ENCODE measurements around the gene VWA1. TPM values are rescaled to one million over a fixed set of nuclear protein-coding genes. Genes with fewer than 3 reads are reported as not detected.

Gene VWA1
- total and polyA plus RNA-seq, 2 donors from 2014 or later: 103 to 116 TPM

- TF ChIP-seq CTCF (IDR thresholded peaks at IDR 0.05; ENCODE audit: borderline replicate concordance, extremely low read depth, insufficient read depth): no peak
- Histone ChIP-seq H3K27me3 (ENCODE audit: control insufficient read depth, insufficient read depth, low read length) (no peaks in the 10 kb centered on the region), H3K9me3 (ENCODE audit: control insufficient read depth in 2 of 3, insufficient read depth in 1 of 3, low read length in 3 of 3) (no peaks in the 10 kb centered on the region), H3K27ac (ENCODE audit: low read depth in 2 of 2, low read length in 2 of 2) (peak overlapping the region; percentile 86 to 91), H3K4me1 (ENCODE audit: control insufficient read depth in 2 of 3, insufficient read depth in 2 of 3, low read depth in 1 of 3, low read length in 3 of 3) (peaks cover 0 to 50% (median 12%) of the 10 kb centered on the region in 3 donors), H3K4me3 (ENCODE audit: low read length in 3 of 3) (no peak overlapping the region), H3K9ac (ENCODE audit: low read length in 3 of 3) (peak overlapping the region in 1 of 3 donors; percentile 26), H3K36me3 (ENCODE audit: control insufficient read depth in 2 of 3, insufficient read depth in 3 of 3, low read length in 3 of 3) (no peaks in the 10 kb centered on the region)
- no peak for FAIRE-seq
- intact Hi-C loops (cut with DNase I): no loop called here
- peak in 2 of 5 donors; percentile 23 to 91 for DNase-seq
These were observed 1.7 kb upstream of the VWA1 start for GRCh38 chr1:1433804-1434130.

GRCh38 chr1:1434131-1434823 is 1.2 kb upstream of the VWA1 start:
- FAIRE-seq (no peak), DNase-seq (peak; percentile 32 to 92 (median 76))
- intact Hi-C loops (cut with DNase I): no loop called here
- Histone ChIP-seq H3K36me3 (ENCODE audit: control insufficient read depth in 2 of 3, insufficient read depth in 3 of 3, low read length in 3 of 3) (no peaks in the 10 kb centered on the region), H3K9me3 (ENCODE audit: control insufficient read depth in 2 of 3, insufficient read depth in 1 of 3, low read length in 3 of 3) (no peaks in the 10 kb centered on the region), H3K27me3 (ENCODE audit: control insufficient read depth, insufficient read depth, low read length) (no peaks in the 10 kb centered on the region), H3K27ac (ENCODE audit: low read depth in 2 of 2, low read length in 2 of 2) (peak overlapping the region; percentile 86 to 91), H3K9ac (ENCODE audit: low read length in 3 of 3) (peak overlapping the region in 1 of 3 donors; percentile 26), H3K4me3 (ENCODE audit: low read length in 3 of 3) (peak overlapping the region in 1 of 3 donors; percentile 48), H3K4me1 (ENCODE audit: control insufficient read depth in 2 of 3, insufficient read depth in 2 of 3, low read depth in 1 of 3, low read length in 3 of 3) (peaks cover 0 to 50% (median 12%) of the 10 kb centered on the region in 3 donors)
- TF ChIP-seq CTCF (IDR thresholded peaks at IDR 0.05; ENCODE audit: borderline replicate concordance, extremely low read depth, insufficient read depth): no peak

GRCh38 chr1:1434824-1435105 is 725 bp upstream of the VWA1 start:
- H3K27ac ChIP-seq (ENCODE audit: low read depth in 2 of 2, low read length in 2 of 2): peak overlapping the region; percentile 86 to 91
- peaks cover 0 to 46% (median 12%) of the 10 kb centered on the region in 3 donors for H3K4me1 ChIP-seq (ENCODE audit: control insufficient read depth in 2 of 3, insufficient read depth in 2 of 3, low read depth in 1 of 3, low read length in 3 of 3)
- no peaks in the 10 kb centered on the region for H3K9me3 ChIP-seq (ENCODE audit: control insufficient read depth in 2 of 3, insufficient read depth in 1 of 3, low read length in 3 of 3)
- H3K27me3 ChIP-seq (ENCODE audit: control insufficient read depth, insufficient read depth, low read length): no peaks in the 10 kb centered on the region
- DNase-seq (no peak), FAIRE-seq (no peak)
- peak overlapping the region in 1 of 3 donors; percentile 48 for H3K4me3 ChIP-seq (ENCODE audit: low read length in 3 of 3)
- no peak overlapping the region for H3K9ac ChIP-seq (ENCODE audit: low read length in 3 of 3)
- intact Hi-C loops (cut with DNase I): no loop called here
- no peaks in the 10 kb centered on the region for H3K36me3 ChIP-seq (ENCODE audit: control insufficient read depth in 2 of 3, insufficient read depth in 3 of 3, low read length in 3 of 3)
- no peak for TF ChIP-seq CTCF (IDR thresholded peaks at IDR 0.05; ENCODE audit: borderline replicate concordance, extremely low read depth, insufficient read depth)

All from kidney (tissue), 14 donors.